ENCODE measurements around the gene CST9.

Gene CST9

GRCh38 chr20:23605867-23606651 lies at the start of gene CST9:
CST9 (minus strand) TSS chr20:23605917; CDS start chr20:23605864, 53 bp downstream.
- no peak for DNase-seq (ENCODE audit: low read depth)

- DNase-seq (ENCODE audit: low read depth), result no peak
These were observed 49.0 kb upstream of the CST9 start for GRCh38 chr20:23654717-23655116.

- no peak for DNase-seq (ENCODE audit: low read depth)
These were observed 48.3 kb upstream of the CST9 start for GRCh38 chr20:23654000-23654399.

GRCh38 chr20:23653400-23653938 lies 47.8 kb upstream of the CST9 start:
- DNase-seq (ENCODE audit: low read depth), result no peak

GRCh38 chr20:23652926-23653325 lies 47.2 kb upstream of the CST9 start:
- DNase-seq (ENCODE audit: low read depth), result no peak

GRCh38 chr20:23652371-23652770 lies 46.7 kb upstream of the CST9 start:
- no peak for DNase-seq (ENCODE audit: low read depth)

- DNase-seq (ENCODE audit: low read depth), result no peak
These were observed 45.4 kb upstream of the CST9 start for GRCh38 chr20:23651117-23651516.

GRCh38 chr20:23649830-23650417 lies 44.2 kb upstream of the CST9 start:
- no peak for DNase-seq (ENCODE audit: low read depth)

- no peak for DNase-seq (ENCODE audit: low read depth)
These were observed 43.5 kb upstream of the CST9 start for GRCh38 chr20:23649242-23649641.

- no peak for DNase-seq (ENCODE audit: low read depth)
These were observed 41.6 kb upstream of the CST9 start for GRCh38 chr20:23647346-23647745.

- no peak for DNase-seq (ENCODE audit: low read depth)
These were observed 40.6 kb upstream of the CST9 start for GRCh38 chr20:23646106-23646873.

- DNase-seq (ENCODE audit: low read depth), result no peak
These were observed 39.9 kb upstream of the CST9 start for GRCh38 chr20:23645575-23645974.

GRCh38 chr20:23644164-23644563 lies 38.4 kb upstream of the CST9 start:
- no peak for DNase-seq (ENCODE audit: low read depth)

GRCh38 chr20:23643659-23644058 lies 37.9 kb upstream of the CST9 start:
- DNase-seq (ENCODE audit: low read depth), result no peak

- DNase-seq (ENCODE audit: low read depth), result peak; percentile 37
These were observed 36.4 kb upstream of the CST9 start for GRCh38 chr20:23641936-23642751.

GRCh38 chr20:23640671-23641667 lies 35.3 kb upstream of the CST9 start:
- no peak for DNase-seq (ENCODE audit: low read depth)

GRCh38 chr20:23640018-23640601 lies 34.4 kb upstream of the CST9 start:
- DNase-seq (ENCODE audit: low read depth), result no peak

GRCh38 chr20:23639490-23639958 lies 33.8 kb upstream of the CST9 start:
- DNase-seq (ENCODE audit: low read depth), result no peak

GRCh38 chr20:23638309-23638708 lies 32.6 kb upstream of the CST9 start:
- DNase-seq (ENCODE audit: low read depth), result no peak

Measured in GM04503 (cell line).